ENCODE data around the gene RB1. TPM values are rescaled to one million over a fixed set of nuclear protein-coding genes. Genes with fewer than 3 reads are reported as not detected.

The RB1 gene
- total and polyA plus RNA-seq, 8 donors = 9.3 to 53.6 (median 20.6) TPM

DNA sequence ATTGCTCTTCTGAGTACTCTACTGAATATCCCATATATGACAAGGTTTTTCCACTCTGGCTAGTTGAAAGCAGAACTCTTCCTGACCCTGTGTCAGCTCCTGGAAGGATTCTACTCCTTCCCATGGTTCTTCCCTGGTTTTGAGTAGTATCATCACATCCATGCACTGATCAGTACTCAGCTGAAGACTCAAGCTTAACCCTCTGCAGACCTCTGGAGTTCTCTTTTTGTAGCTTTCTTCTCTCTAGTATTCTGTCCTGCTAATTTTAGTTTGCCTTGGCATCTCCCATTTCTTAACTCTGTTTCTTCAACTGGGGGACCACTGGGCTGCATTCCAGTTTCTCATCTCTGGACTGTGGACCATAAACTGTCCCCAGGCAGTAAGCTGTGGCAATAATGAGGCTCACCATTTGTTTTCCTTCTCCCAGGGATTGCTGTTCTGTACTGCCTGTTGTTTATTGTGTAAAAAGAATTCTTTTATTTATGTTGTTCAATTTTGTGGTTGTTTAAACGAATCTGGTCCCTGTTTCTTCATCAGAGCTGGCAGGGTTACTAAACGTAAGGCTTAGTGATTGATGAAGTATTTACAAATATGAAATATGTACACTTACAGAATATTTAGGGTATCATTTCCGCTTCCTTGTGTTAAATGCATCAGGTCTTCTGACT lies 89.6 kb downstream of the RB1 start:
- peaks cover 0 to 11% (median 7%) of the 10 kb centered on the region in 4 donors for H3K9me3 ChIP-seq
- H3K36me3 ChIP-seq = peaks cover 0 to 45% (median 34%) of the 10 kb centered on the region in 4 donors
- DNase-seq = no peak
- intact Hi-C loops (cut with DNase I; ENCODE audit: low total_unique reads) = no loop called here
- no peaks in the 10 kb centered on the region for H3K27me3 ChIP-seq
- no peak overlapping the region for H3K27ac ChIP-seq
- TF ChIP-seq, protein P1, sequence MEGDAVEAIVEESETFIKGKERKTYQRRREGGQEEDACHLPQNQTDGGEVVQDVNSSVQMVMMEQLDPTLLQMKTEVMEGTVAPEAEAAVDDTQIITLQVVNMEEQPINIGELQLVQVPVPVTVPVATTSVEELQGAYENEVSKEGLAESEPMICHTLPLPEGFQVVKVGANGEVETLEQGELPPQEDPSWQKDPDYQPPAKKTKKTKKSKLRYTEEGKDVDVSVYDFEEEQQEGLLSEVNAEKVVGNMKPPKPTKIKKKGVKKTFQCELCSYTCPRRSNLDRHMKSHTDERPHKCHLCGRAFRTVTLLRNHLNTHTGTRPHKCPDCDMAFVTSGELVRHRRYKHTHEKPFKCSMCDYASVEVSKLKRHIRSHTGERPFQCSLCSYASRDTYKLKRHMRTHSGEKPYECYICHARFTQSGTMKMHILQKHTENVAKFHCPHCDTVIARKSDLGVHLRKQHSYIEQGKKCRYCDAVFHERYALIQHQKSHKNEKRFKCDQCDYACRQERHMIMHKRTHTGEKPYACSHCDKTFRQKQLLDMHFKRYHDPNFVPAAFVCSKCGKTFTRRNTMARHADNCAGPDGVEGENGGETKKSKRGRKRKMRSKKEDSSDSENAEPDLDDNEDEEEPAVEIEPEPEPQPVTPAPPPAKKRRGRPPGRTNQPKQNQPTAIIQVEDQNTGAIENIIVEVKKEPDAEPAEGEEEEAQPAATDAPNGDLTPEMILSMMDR (IDR thresholded peaks at IDR 0.05) = no peak
- TF ChIP-seq EP300 (IDR thresholded peaks at IDR 0.05) (no peak), POLR2A (IDR thresholded peaks at IDR 0.05) (no peak), POLR2AphosphoS5 (IDR thresholded peaks at IDR 0.05) (no peak)
- H3K4me1 ChIP-seq = peaks cover 0 to 6% (median 0%) of the 10 kb centered on the region in 4 donors
- 79 to 93% (median 90%) methylated on average over 3 of the region's 3 CpGs for WGBS, 5 donors
- H3K4me3 ChIP-seq = no peak overlapping the region

- Histone ChIP-seq H3K27ac (no peak overlapping the region), H3K4me1 (peaks cover 0 to 11% (median 1%) of the 10 kb centered on the region in 4 donors), H3K4me3 (no peak overlapping the region), H3K27me3 (no peaks in the 10 kb centered on the region), H3K36me3 (peaks cover 0 to 45% (median 34%) of the 10 kb centered on the region in 4 donors), H3K9me3 (peaks cover 0 to 11% (median 7%) of the 10 kb centered on the region in 4 donors)
- intact Hi-C loops (cut with DNase I; ENCODE audit: low total_unique reads) = no loop called here
- TF ChIP-seq, protein P1 (IDR thresholded peaks at IDR 0.05) = no peak
- TF ChIP-seq POLR2AphosphoS5 (IDR thresholded peaks at IDR 0.05) (no peak), POLR2A (IDR thresholded peaks at IDR 0.05) (no peak), EP300 (IDR thresholded peaks at IDR 0.05) (no peak)
- WGBS, 5 donors = 92 to 96% (median 95%) methylated on average over 2 of the region's 2 CpGs
- no peak for DNase-seq
These were observed 90.1 kb downstream of the RB1 start for GRCh38 chr13:48393698-48394085.

GRCh38 chr13:48397744-48398143 lies 94.2 kb downstream of the RB1 start:
- WGBS, 5 donors = 22 to 66% (median 28%) methylated on average over 1 of the region's 1 CpG
- no peaks in the 10 kb centered on the region for H3K27me3 ChIP-seq
- peaks cover 5 to 37% (median 18%) of the 10 kb centered on the region in 4 donors for H3K4me1 ChIP-seq
- DNase-seq = no peak
- H3K9me3 ChIP-seq = no peaks in the 10 kb centered on the region
- H3K4me3 ChIP-seq = no peak overlapping the region
- intact Hi-C loops (cut with DNase I; ENCODE audit: low total_unique reads) = no loop called here
- peaks cover 0 to 24% (median 23%) of the 10 kb centered on the region in 4 donors for H3K36me3 ChIP-seq
- no peak overlapping the region for H3K27ac ChIP-seq
- TF ChIP-seq POLR2A (IDR thresholded peaks at IDR 0.05) = no peak
- no peak for TF ChIP-seq POLR2AphosphoS5 (IDR thresholded peaks at IDR 0.05)
- no peak for TF ChIP-seq EP300 (IDR thresholded peaks at IDR 0.05)
- TF ChIP-seq, protein P1 (IDR thresholded peaks at IDR 0.05) = no peak

DNA sequence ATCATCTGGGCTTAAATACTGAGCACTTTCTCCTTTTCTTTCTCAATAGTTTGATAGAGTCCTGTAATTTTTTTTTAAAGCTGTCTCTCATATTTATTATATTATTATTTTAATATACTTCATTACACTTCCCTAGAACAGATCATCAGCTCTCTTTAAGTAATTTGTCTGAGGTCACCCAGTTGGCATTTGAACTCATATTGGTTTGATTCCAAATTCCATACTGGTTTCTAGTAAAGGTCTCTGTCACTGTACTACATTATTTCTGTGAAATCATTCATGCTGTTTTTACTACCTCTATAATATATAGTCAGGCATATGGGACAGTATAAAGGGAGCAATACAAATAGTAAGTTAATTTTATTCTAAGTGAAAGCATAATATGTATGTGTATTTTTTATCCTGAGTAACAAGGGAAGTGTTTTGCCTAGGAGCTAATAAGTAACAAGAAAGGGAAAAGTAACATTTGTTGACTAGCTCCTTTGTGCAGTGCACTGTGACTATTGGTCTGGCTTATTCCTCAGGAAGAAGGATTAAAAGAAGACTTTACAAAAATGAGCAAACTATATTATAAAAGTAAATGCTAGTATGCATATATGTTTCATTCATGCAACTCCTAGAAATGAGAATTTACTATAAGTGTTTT lies 95.0 kb downstream of the RB1 start:
- H3K4me3 ChIP-seq = no peak overlapping the region
- H3K4me1 ChIP-seq = peaks cover 5 to 45% (median 18%) of the 10 kb centered on the region in 4 donors
- no peak overlapping the region for H3K27ac ChIP-seq
- no peaks in the 10 kb centered on the region for H3K27me3 ChIP-seq
- TF ChIP-seq EP300 (IDR thresholded peaks at IDR 0.05) (no peak), POLR2A (IDR thresholded peaks at IDR 0.05) (no peak), POLR2AphosphoS5 (IDR thresholded peaks at IDR 0.05) (no peak)
- TF ChIP-seq, protein P1 (IDR thresholded peaks at IDR 0.05) = no peak
- no peaks in the 10 kb centered on the region for H3K9me3 ChIP-seq
- H3K36me3 ChIP-seq = peaks cover 0 to 17% (median 15%) of the 10 kb centered on the region in 4 donors
- intact Hi-C loops (cut with DNase I; ENCODE audit: low total_unique reads) = no loop called here
- DNase-seq = no peak
